A172 (cell line): ENCODE data around the gene AP1M1. TPM values are rescaled to one million over a fixed set of nuclear protein-coding genes. Genes with fewer than 3 reads are reported as not detected.
"Not testable (repeated sequence)": the region's sequence is repeated elsewhere in the genome, so short reads cannot be mapped to it uniquely, and the experiment has no call there.

ENCODE experiments used
- DNase-seq: peaks from one replicate; pipeline ENCODE4 v3.0.0-alpha.2; 2015; ENCODE audit warnings: low spot score
- total RNA-seq: library from RNA; depleted of rRNA; stranded (reverse); fragments of >200 nt; shearing (Covaris generic); gene quantifications from 2 replicates; pipeline ENCODE4 v1.2.3, GENCODE V29; 2014

AP1M1 gene
- total RNA-seq, 1 experiment from 2014 or later: 133 TPM

- DNase-seq: no peak
These were observed 64.1 kb downstream of the AP1M1 start for GRCh38 chr19:16261584-16262368.

- DNase-seq: peak; percentile 48
These were observed 64.9 kb downstream of the AP1M1 start for GRCh38 chr19:16262618-16263017.

GRCh38 chr19:16263141-16263761 is 65.5 kb downstream of the AP1M1 start:
- no peak for DNase-seq

- DNase-seq: no peak
These were observed 67.5 kb downstream of the AP1M1 start for GRCh38 chr19:16265205-16265604.

- DNase-seq: no peak
These were observed 68.3 kb downstream of the AP1M1 start for GRCh38 chr19:16265890-16266585.

- DNase-seq: no peak
These were observed 68.9 kb downstream of the AP1M1 start for GRCh38 chr19:16266586-16266942.

GRCh38 chr19:16268676-16269319 is 71.1 kb downstream of the AP1M1 start:
- no peak for DNase-seq

GRCh38 chr19:16272945-16273344 is 75.2 kb downstream of the AP1M1 start:
- DNase-seq: no peak

- no peak for DNase-seq
These were observed 76.7 kb downstream of the AP1M1 start for GRCh38 chr19:16274447-16274846.

GRCh38 chr19:16280306-16280705 is 82.6 kb downstream of the AP1M1 start:
- no peak for DNase-seq

GRCh38 chr19:16281743-16282142 is 84.0 kb downstream of the AP1M1 start:
- DNase-seq: no peak

GRCh38 chr19:16283210-16284061 is 85.7 kb downstream of the AP1M1 start:
- no peak for DNase-seq

- DNase-seq: no peak
These were observed 86.8 kb downstream of the AP1M1 start for GRCh38 chr19:16284505-16284904.

GRCh38 chr19:16285079-16285478 is 87.4 kb downstream of the AP1M1 start:
- not testable (repeated sequence) for DNase-seq

- DNase-seq: no peak
These were observed 88.2 kb downstream of the AP1M1 start for GRCh38 chr19:16285769-16286498.

GRCh38 chr19:16288544-16288943 is 90.8 kb downstream of the AP1M1 start:
- no peak for DNase-seq

GRCh38 chr19:16289594-16289993 is 91.9 kb downstream of the AP1M1 start:
- DNase-seq: no peak

- DNase-seq: no peak
These were observed 93.0 kb downstream of the AP1M1 start for GRCh38 chr19:16290692-16291091.

GRCh38 chr19:16293118-16294091 is 95.7 kb downstream of the AP1M1 start:
- DNase-seq: peak; percentile 92

GRCh38 chr19:16295057-16295456 is 97.3 kb downstream of the AP1M1 start:
- no peak for DNase-seq
